GM23338 (cell line): ENCODE results near the gene RSU1. TPM values are rescaled to one million over a fixed set of nuclear protein-coding genes. Genes with fewer than 3 reads are reported as not detected.

ENCODE experiments used
- ATAC-seq: fragments of 200-7000 bp; cut with Tn5 transposase; 3 replicates; pipeline ENCODE4 v1.9.1; 2020
- DNase-seq: peaks from one replicate; pipeline ENCODE4 v3.0.0-alpha.2; 2015; ENCODE audit warnings: low spot score
- H2AFZ ChIP-seq: fragments of 200-600 bp; sonication (generic); 2 replicates; pipeline ENCODE4 v1.8.0; 2016; ENCODE audit warnings: antibody characterized with exemption, mild to moderate bottlenecking, moderate library complexity
- H3F3A ChIP-seq: fragments of 200-600 bp; sonication (generic); replicated peaks from 2 replicates; pipeline ENCODE4 v1.8.0; 2017; ENCODE audit warnings: antibody characterized with exemption, mixed run types, low read depth
- H3K27ac ChIP-seq: fragments of 200-600 bp; sonication (generic); 2 replicates; pipeline ENCODE4 v1.6.1; 2016; ENCODE audit warnings: low read depth
- H3K27me3 ChIP-seq: fragments of 200-600 bp; sonication (generic); 2 replicates; pipeline ENCODE4 v1.8.0; 2016; ENCODE audit warnings: mild to moderate bottlenecking, mixed run types, moderate library complexity; ENCODE audit not compliant: insufficient read depth
- H3K36me3 ChIP-seq: fragments of 200-600 bp; sonication (generic); 2 replicates; pipeline ENCODE4 v1.8.0; 2016; ENCODE audit warnings: mild to moderate bottlenecking; ENCODE audit not compliant: insufficient read depth
- H3K4me1 ChIP-seq: fragments of 200-600 bp; sonication (generic); 2 replicates; pipeline ENCODE4 v1.8.0; 2016; ENCODE audit warnings: mild to moderate bottlenecking, moderate library complexity; ENCODE audit not compliant: insufficient read depth
- H3K4me2 ChIP-seq: fragments of 200-600 bp; sonication (generic); 2 replicates; pipeline ENCODE4 v1.7.1; 2017; ENCODE audit warnings: mixed run types
- H3K4me3 ChIP-seq: fragments of 200-600 bp; sonication (generic); 2 replicates; pipeline ENCODE4 v1.6.1; 2016; ENCODE audit warnings: mixed run types
- H3K79me2 ChIP-seq: fragments of 200-600 bp; sonication (generic); replicated peaks from 2 replicates; pipeline ENCODE4 v1.8.0; 2017; ENCODE audit warnings: mild to moderate bottlenecking; ENCODE audit not compliant: insufficient read depth
- H3K9me2 ChIP-seq: fragments of 200-600 bp; sonication (generic); 2 replicates; pipeline ENCODE4 v1.8.0; 2017; ENCODE audit not compliant: insufficient read depth
- H4K20me1 ChIP-seq: fragments of 200-600 bp; sonication (generic); replicated peaks from 2 replicates; pipeline ENCODE4 v1.8.0; 2017; ENCODE audit warnings: mild to moderate bottlenecking; ENCODE audit not compliant: insufficient read depth
- H3K27ac Mint-ChIP-seq: 2 replicates; pipeline ENCODE4 v1.8.0; 2020; ENCODE audit warnings: inconsistent platforms, mild to moderate bottlenecking, moderate library complexity, mixed read lengths
- H3K27me3 Mint-ChIP-seq: 3 replicates; pipeline ENCODE4 v1.8.0; 2022; ENCODE audit warnings: low read depth, mild to moderate bottlenecking, moderate library complexity, mixed read lengths, inconsistent platforms; ENCODE audit not compliant: insufficient read depth, poor library complexity
- H3K36me3 Mint-ChIP-seq: 3 replicates; pipeline ENCODE4 v1.8.0; 2021; ENCODE audit warnings: low read depth, mild to moderate bottlenecking, inconsistent platforms, moderate library complexity, mixed read lengths
- H3K4me1 Mint-ChIP-seq: 3 replicates; pipeline ENCODE4 v1.8.0; 2020; ENCODE audit warnings: mild to moderate bottlenecking, inconsistent platforms, mixed read lengths
- H3K4me3 Mint-ChIP-seq: 3 replicates; pipeline ENCODE4 v1.8.0; 2021; ENCODE audit warnings: moderate library complexity, mild to moderate bottlenecking, inconsistent platforms, mixed read lengths
- H3K9me3 Mint-ChIP-seq: 3 replicates; pipeline ENCODE4 v1.8.0; 2020; ENCODE audit warnings: moderate library complexity, mild to moderate bottlenecking, inconsistent platforms, mixed read lengths
- CREB1 ChIP-seq: fragments of 250-450 bp; sonication (Bioruptor Pico); IDR thresholded peaks from 2 replicates; pipeline ENCODE4 v1.5.0; 2020; ENCODE audit warnings: low read depth, mild to moderate bottlenecking, moderate library complexity
- EZH2 ChIP-seq: fragments of 200-600 bp; sonication (generic); IDR thresholded peaks from one replicate; pipeline ENCODE4 v1.8.0; 2017; ENCODE audit warnings: antibody characterized with exemption, mild to moderate bottlenecking, low read depth; ENCODE audit not compliant: unreplicated experiment
- EZH2phosphoT487 ChIP-seq: fragments of 200-600 bp; sonication (generic); IDR thresholded peaks from one replicate; pipeline ENCODE4 v1.8.1; 2018; ENCODE audit warnings: antibody characterized with exemption; ENCODE audit not compliant: unreplicated experiment
- JUNB ChIP-seq: IDR thresholded peaks from one replicate; pipeline ENCODE4 v1.6.1; 2016; ENCODE audit warnings: antibody characterized with exemption; ENCODE audit not compliant: unreplicated experiment
- NANOG ChIP-seq: IDR thresholded peaks from 2 replicates; pipeline ENCODE4 v1.6.1; 2016; ENCODE audit warnings: antibody characterized with exemption, borderline replicate concordance
- POLR2AphosphoS5 ChIP-seq: IDR thresholded peaks from 2 replicates; pipeline ENCODE4 v1.6.1; 2016; ENCODE audit warnings: antibody characterized with exemption, low read depth
- REST ChIP-seq: IDR thresholded peaks from one replicate; pipeline ENCODE4 v1.6.1; 2018; ENCODE audit warnings: antibody characterized with exemption; ENCODE audit not compliant: unreplicated experiment
- STAT1 ChIP-seq: IDR thresholded peaks from one replicate; pipeline ENCODE4 v1.6.1; 2016; ENCODE audit warnings: antibody characterized with exemption; ENCODE audit not compliant: unreplicated experiment
- ZNF114 ChIP-seq: fragments of 250-450 bp; sonication (Bioruptor Pico); IDR thresholded peaks from 2 replicates; pipeline ENCODE4 v1.5.0; 2020; ENCODE audit warnings: mild to moderate bottlenecking, moderate library complexity
- ZNF331 ChIP-seq: fragments of 250-450 bp; sonication (Bioruptor Pico); IDR thresholded peaks from 2 replicates; pipeline ENCODE4 v1.5.0; 2020; ENCODE audit warnings: low read depth, mild to moderate bottlenecking, moderate library complexity
- polyA plus RNA-seq: library from polyadenylated mRNA; unstranded; fragments of >200 nt; fragmentation: Nextera tagmentation; extraction: Ambion mirVana; gene quantifications from 2 replicates; pipeline ENCODE4 v1.2.1, GENCODE V29; 2016
- total RNA-seq: library from RNA; depleted of rRNA; stranded (reverse); fragments of >200 nt; shearing (Covaris generic); gene quantifications from 2 replicates; pipeline ENCODE4 v1.2.3, GENCODE V29; 2014
- TF ChIP-seq, protein P1 (sequence below), 2 experiments: fragments of 200-600 bp in 1 of 2; sonication (generic) in 1 of 2; conservative IDR thresholded peaks; 2 replicates each; pipeline versions ENCODE4 v1.5.1 to v1.6.1; 2016 to 2017; ENCODE audit warnings: antibody characterized with exemption in 2 of 2, low read depth in 2 of 2, mild to moderate bottlenecking in 2 of 2, moderate library complexity in 1 of 2
- TF ChIP-seq, protein P2 (sequence below): IDR thresholded peaks from 2 replicates; pipeline ENCODE4 v1.6.1; 2016; ENCODE audit warnings: antibody characterized with exemption
- TF ChIP-seq, protein P3 (sequence below): fragments of 250-450 bp; sonication (Bioruptor Pico); IDR thresholded peaks from 2 replicates; pipeline ENCODE4 v1.5.0; 2020; ENCODE audit warnings: mild to moderate bottlenecking, moderate library complexity

The RSU1 gene
- total and polyA plus RNA-seq, 2 experiments from 2014 or later, result 62.7 to 96.2 TPM

- ATAC-seq (no peak), DNase-seq (no peak)
- H3K27ac ChIP-seq, result no peak overlapping the region
- no peaks in the 10 kb centered on the region for H4K20me1 ChIP-seq
- no peak overlapping the region for H3K4me3 ChIP-seq
- H3K4me1 Mint-ChIP-seq, result no peaks in the 10 kb centered on the region; the same call in 2 of the 3 replicates
- peaks cover 4% of the 10 kb centered on the region for H3K27me3 Mint-ChIP-seq
- H2AFZ ChIP-seq, result no peak overlapping the region
- no peak overlapping the region for H3K27ac Mint-ChIP-seq
- peaks cover 6% of the 10 kb centered on the region; the same call in 2 of the 3 replicates for H3K9me3 Mint-ChIP-seq
- TF ChIP-seq, protein P1, sequence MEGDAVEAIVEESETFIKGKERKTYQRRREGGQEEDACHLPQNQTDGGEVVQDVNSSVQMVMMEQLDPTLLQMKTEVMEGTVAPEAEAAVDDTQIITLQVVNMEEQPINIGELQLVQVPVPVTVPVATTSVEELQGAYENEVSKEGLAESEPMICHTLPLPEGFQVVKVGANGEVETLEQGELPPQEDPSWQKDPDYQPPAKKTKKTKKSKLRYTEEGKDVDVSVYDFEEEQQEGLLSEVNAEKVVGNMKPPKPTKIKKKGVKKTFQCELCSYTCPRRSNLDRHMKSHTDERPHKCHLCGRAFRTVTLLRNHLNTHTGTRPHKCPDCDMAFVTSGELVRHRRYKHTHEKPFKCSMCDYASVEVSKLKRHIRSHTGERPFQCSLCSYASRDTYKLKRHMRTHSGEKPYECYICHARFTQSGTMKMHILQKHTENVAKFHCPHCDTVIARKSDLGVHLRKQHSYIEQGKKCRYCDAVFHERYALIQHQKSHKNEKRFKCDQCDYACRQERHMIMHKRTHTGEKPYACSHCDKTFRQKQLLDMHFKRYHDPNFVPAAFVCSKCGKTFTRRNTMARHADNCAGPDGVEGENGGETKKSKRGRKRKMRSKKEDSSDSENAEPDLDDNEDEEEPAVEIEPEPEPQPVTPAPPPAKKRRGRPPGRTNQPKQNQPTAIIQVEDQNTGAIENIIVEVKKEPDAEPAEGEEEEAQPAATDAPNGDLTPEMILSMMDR (conservative IDR thresholded peaks at IDR 0.05; ENCODE audit: low read depth in 2 of 2), result no peak
- no peak for TF ChIP-seq EZH2
- TF ChIP-seq, protein P2, sequence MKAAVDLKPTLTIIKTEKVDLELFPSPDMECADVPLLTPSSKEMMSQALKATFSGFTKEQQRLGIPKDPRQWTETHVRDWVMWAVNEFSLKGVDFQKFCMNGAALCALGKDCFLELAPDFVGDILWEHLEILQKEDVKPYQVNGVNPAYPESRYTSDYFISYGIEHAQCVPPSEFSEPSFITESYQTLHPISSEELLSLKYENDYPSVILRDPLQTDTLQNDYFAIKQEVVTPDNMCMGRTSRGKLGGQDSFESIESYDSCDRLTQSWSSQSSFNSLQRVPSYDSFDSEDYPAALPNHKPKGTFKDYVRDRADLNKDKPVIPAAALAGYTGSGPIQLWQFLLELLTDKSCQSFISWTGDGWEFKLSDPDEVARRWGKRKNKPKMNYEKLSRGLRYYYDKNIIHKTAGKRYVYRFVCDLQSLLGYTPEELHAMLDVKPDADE, result no peak
- TF ChIP-seq ZNF114, result no peak
- TF ChIP-seq, protein P3, sequence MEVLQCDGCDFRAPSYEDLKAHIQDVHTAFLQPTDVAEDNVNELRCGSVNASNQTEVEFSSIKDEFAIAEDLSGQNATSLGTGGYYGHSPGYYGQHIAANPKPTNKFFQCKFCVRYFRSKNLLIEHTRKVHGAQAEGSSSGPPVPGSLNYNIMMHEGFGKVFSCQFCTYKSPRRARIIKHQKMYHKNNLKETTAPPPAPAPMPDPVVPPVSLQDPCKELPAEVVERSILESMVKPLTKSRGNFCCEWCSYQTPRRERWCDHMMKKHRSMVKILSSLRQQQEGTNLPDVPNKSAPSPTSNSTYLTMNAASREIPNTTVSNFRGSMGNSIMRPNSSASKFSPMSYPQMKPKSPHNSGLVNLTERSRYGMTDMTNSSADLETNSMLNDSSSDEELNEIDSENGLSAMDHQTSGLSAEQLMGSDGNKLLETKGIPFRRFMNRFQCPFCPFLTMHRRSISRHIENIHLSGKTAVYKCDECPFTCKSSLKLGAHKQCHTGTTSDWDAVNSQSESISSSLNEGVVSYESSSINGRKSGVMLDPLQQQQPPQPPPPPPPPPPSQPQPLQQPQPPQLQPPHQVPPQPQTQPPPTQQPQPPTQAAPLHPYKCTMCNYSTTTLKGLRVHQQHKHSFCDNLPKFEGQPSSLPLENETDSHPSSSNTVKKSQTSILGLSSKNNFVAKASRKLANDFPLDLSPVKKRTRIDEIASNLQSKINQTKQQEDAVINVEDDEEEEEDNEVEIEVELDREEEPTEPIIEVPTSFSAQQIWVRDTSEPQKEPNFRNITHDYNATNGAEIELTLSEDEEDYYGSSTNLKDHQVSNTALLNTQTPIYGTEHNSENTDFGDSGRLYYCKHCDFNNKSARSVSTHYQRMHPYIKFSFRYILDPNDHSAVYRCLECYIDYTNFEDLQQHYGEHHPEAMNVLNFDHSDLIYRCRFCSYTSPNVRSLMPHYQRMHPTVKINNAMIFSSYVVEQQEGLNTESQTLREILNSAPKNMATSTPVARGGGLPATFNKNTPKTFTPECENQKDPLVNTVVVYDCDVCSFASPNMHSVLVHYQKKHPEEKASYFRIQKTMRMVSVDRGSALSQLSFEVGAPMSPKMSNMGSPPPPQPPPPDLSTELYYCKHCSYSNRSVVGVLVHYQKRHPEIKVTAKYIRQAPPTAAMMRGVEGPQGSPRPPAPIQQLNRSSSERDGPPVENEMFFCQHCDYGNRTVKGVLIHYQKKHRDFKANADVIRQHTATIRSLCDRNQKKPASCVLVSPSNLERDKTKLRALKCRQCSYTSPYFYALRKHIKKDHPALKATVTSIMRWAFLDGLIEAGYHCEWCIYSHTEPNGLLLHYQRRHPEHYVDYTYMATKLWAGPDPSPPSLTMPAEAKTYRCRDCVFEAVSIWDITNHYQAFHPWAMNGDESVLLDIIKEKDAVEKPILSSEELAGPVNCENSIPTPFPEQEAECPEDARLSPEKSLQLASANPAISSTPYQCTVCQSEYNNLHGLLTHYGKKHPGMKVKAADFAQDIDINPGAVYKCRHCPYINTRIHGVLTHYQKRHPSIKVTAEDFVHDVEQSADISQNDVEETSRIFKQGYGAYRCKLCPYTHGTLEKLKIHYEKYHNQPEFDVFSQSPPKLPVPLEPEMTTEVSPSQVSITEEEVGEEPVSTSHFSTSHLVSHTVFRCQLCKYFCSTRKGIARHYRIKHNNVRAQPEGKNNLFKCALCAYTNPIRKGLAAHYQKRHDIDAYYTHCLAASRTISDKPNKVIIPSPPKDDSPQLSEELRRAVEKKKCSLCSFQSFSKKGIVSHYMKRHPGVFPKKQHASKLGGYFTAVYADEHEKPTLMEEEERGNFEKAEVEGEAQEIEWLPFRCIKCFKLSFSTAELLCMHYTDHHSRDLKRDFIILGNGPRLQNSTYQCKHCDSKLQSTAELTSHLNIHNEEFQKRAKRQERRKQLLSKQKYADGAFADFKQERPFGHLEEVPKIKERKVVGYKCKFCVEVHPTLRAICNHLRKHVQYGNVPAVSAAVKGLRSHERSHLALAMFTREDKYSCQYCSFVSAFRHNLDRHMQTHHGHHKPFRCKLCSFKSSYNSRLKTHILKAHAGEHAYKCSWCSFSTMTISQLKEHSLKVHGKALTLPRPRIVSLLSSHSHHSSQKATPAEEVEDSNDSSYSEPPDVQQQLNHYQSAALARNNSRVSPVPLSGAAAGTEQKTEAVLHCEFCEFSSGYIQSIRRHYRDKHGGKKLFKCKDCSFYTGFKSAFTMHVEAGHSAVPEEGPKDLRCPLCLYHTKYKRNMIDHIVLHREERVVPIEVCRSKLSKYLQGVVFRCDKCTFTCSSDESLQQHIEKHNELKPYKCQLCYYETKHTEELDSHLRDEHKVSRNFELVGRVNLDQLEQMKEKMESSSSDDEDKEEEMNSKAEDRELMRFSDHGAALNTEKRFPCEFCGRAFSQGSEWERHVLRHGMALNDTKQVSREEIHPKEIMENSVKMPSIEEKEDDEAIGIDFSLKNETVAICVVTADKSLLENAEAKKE (CRISPR knock-in tag), result no peak
- no peak for TF ChIP-seq JUNB
- no peak for TF ChIP-seq REST
- no peak for TF ChIP-seq ZNF331 (CRISPR knock-in tag)
- TF ChIP-seq EZH2phosphoT487, result no peak
- no peak for TF ChIP-seq STAT1
- no peak for TF ChIP-seq CREB1
- TF ChIP-seq NANOG, result no peak
- TF ChIP-seq POLR2AphosphoS5, result no peak
- H3K4me2 ChIP-seq, result no peak overlapping the region
- no peaks in the 10 kb centered on the region for H3K36me3 ChIP-seq
- no peak overlapping the region for H3K4me3 Mint-ChIP-seq
- no peaks in the 10 kb centered on the region for H3K9me2 ChIP-seq
- no peaks in the 10 kb centered on the region for H3K27me3 ChIP-seq
- H3K79me2 ChIP-seq, result no peaks in the 10 kb centered on the region
- no peaks in the 10 kb centered on the region for H3F3A ChIP-seq
- H3K36me3 Mint-ChIP-seq, result no peaks in the 10 kb centered on the region
- H3K4me1 ChIP-seq, result peaks cover 6% of the 10 kb centered on the region; the same call in 1 of the 2 replicates
Measured at GRCh38 chr10:16828701-16829175, 11.5 kb upstream of the RSU1 start.
